MG63 (cell line): ENCODE results near the gene ZC3H6. TPM values are rescaled to one million over a fixed set of nuclear protein-coding genes. Genes with fewer than 3 reads are reported as not detected.

ENCODE experiments used
- DNase-seq: peaks from one replicate; pipeline ENCODE4 v3.0.0-alpha.2; 2020
- H3K27me3 ChIP-seq: fragments of 250-450 bp; sonication (Bioruptor Pico); 2 replicates; pipeline ENCODE4 v1.5.1; 2020; ENCODE audit warnings: mild to moderate bottlenecking, moderate library complexity
- H3K36me3 ChIP-seq: fragments of 250-450 bp; sonication (Bioruptor Pico); 2 replicates; pipeline ENCODE4 v1.5.1; 2020; ENCODE audit warnings: mild to moderate bottlenecking, moderate library complexity
- H3K4me3 ChIP-seq: fragments of 250-450 bp; sonication (Bioruptor Pico); 2 replicates; pipeline ENCODE4 v1.5.1; 2020; ENCODE audit warnings: mild to moderate bottlenecking, moderate library complexity
- H3K9me3 ChIP-seq: fragments of 250-450 bp; sonication (Bioruptor Pico); 2 replicates; pipeline ENCODE4 v1.5.1; 2020; ENCODE audit warnings: mild to moderate bottlenecking, moderate library complexity
- total RNA-seq: library from RNA; depleted of rRNA; stranded (reverse); fragments of >200 nt; shearing (Covaris generic); gene quantifications from 2 replicates; pipeline ENCODE4 v1.2.3, GENCODE V29; 2014; ENCODE audit warnings: low replicate concordance

Gene ZC3H6
- total RNA-seq, 1 experiment from 2014 or later, result 0.26 TPM

GRCh38 chr2:112304298-112304941 lies 29.0 kb downstream of the ZC3H6 start:
- no peaks in the 10 kb centered on the region for H3K9me3 ChIP-seq
- no peaks in the 10 kb centered on the region for H3K36me3 ChIP-seq
- no peaks in the 10 kb centered on the region for H3K27me3 ChIP-seq
- no peak overlapping the region for H3K4me3 ChIP-seq
- no peak for DNase-seq

DNA sequence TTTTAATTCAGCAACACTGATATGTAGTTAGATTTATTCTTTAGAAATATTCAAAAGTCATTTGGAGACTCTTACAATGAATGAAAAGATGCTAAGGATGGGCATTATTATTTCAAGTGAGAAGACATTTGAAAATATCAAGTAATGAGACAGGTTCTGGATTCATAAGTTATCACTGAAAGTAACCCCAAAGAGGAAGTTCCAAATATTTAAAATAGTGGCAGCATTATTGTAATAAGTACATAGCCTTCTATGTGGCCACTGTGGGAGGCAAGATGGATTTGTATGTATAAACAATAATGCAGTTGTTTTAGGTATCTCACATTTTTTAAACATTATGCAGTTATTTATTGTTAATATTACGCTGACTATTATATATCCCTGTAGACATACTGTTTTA lies 29.7 kb downstream of the ZC3H6 start:
- Histone ChIP-seq H3K4me3 (no peak overlapping the region), H3K9me3 (no peaks in the 10 kb centered on the region), H3K27me3 (no peaks in the 10 kb centered on the region), H3K36me3 (no peaks in the 10 kb centered on the region)
- DNase-seq, result no peak

DNA sequence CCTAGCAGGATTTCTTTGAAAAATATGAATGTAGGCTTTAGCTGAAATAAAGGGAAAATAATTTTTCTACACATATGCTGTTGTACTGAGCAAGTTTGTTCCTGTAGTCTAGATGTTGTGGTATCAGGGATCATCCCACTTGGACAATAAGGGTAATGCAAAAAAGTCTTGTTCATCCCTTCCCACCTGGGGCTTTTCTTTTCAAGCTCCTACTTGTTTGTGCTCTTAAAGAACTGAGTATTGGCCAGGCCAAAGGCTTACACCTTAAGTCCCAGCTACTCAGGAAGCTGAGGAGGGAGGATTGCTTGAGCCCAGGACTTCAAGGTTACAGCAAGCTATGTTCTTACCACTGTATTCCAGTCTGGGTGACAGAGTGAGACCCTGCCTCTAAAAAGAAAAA lies 35.5 kb downstream of the ZC3H6 start:
- DNase-seq, result no peak
- no peaks in the 10 kb centered on the region for H3K36me3 ChIP-seq
- H3K4me3 ChIP-seq, result no peak overlapping the region
- no peaks in the 10 kb centered on the region for H3K9me3 ChIP-seq
- H3K27me3 ChIP-seq, result no peaks in the 10 kb centered on the region

- no peaks in the 10 kb centered on the region for H3K27me3 ChIP-seq
- no peak overlapping the region for H3K4me3 ChIP-seq
- DNase-seq, result no peak
- no peaks in the 10 kb centered on the region for H3K36me3 ChIP-seq
- H3K9me3 ChIP-seq, result no peaks in the 10 kb centered on the region
Observed at GRCh38 chr2:112311932-112312331, 36.5 kb downstream of the ZC3H6 start.

DNA sequence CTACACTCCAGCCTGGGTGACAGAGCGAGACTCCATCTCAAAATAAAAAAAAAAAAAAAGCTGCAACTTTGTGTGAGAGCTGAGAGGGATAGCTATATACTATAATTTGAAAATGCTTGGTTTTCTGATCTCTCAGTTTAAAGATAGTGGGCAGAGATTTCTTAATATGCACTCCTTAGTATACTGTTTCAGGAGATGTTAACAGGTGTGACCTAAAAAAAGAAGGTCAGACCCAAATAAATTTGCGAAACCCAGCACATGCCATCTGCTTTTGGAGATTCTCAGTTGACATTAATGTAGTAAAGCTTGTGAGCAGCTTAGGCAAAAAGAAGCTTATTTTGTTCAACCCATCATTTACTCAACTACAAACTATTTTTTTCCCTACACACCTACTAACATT lies 37.4 kb downstream of the ZC3H6 start:
- Histone ChIP-seq H3K9me3 (no peaks in the 10 kb centered on the region), H3K4me3 (no peak overlapping the region), H3K27me3 (no peaks in the 10 kb centered on the region), H3K36me3 (no peaks in the 10 kb centered on the region)
- no peak for DNase-seq

GRCh38 chr2:112314856-112315255 lies 39.5 kb downstream of the ZC3H6 start:
- Histone ChIP-seq H3K27me3 (no peaks in the 10 kb centered on the region), H3K9me3 (no peaks in the 10 kb centered on the region), H3K36me3 (no peaks in the 10 kb centered on the region), H3K4me3 (no peak overlapping the region)
- DNase-seq, result no peak

DNA sequence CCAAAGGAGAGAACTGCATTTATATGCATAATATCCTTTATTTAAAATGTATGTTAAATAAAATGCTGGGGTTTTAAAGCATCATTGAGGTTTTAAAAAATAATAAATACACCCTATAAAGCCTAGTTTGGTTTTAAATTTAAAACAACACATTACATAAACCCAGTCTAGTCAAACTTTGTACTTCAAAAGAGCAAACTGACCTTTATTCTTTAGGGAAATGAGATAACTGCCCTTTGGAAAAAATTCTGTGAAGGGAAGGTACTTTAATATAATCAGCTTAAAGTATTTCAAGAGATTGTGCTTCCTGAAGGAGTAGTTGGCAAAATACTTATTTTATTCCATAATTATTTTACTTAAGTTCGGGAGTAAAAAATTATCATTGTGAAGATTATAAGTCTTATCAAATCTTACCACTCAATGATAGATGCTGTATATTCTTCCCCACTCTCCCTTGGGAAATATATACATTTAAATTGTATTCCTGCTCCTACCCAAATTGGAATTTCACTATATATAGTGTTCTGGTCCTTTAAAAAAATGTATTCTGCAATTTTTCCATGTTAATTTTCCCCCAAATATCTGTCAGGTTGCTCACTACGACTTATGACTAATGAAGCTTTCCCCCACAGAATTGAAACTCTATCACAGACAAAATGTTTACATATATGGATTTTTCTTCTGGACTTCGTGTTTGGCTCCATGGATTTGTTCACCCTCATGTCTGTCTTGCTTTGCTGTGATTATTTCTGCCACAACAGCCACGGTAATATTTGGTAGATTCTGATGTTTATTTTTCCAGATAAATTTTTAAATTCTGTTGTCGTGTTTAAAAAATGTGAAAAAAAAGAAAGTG lies 42.1 kb downstream of the ZC3H6 start:
- Histone ChIP-seq H3K27me3 (no peaks in the 10 kb centered on the region), H3K9me3 (no peaks in the 10 kb centered on the region), H3K4me3 (no peak overlapping the region), H3K36me3 (no peaks in the 10 kb centered on the region)
- no peak for DNase-seq

- DNase-seq, result no peak
- Histone ChIP-seq H3K36me3 (no peaks in the 10 kb centered on the region), H3K9me3 (no peaks in the 10 kb centered on the region), H3K4me3 (no peak overlapping the region), H3K27me3 (no peaks in the 10 kb centered on the region)
Observed at GRCh38 chr2:112318515-112318914, 43.1 kb downstream of the ZC3H6 start.

DNA sequence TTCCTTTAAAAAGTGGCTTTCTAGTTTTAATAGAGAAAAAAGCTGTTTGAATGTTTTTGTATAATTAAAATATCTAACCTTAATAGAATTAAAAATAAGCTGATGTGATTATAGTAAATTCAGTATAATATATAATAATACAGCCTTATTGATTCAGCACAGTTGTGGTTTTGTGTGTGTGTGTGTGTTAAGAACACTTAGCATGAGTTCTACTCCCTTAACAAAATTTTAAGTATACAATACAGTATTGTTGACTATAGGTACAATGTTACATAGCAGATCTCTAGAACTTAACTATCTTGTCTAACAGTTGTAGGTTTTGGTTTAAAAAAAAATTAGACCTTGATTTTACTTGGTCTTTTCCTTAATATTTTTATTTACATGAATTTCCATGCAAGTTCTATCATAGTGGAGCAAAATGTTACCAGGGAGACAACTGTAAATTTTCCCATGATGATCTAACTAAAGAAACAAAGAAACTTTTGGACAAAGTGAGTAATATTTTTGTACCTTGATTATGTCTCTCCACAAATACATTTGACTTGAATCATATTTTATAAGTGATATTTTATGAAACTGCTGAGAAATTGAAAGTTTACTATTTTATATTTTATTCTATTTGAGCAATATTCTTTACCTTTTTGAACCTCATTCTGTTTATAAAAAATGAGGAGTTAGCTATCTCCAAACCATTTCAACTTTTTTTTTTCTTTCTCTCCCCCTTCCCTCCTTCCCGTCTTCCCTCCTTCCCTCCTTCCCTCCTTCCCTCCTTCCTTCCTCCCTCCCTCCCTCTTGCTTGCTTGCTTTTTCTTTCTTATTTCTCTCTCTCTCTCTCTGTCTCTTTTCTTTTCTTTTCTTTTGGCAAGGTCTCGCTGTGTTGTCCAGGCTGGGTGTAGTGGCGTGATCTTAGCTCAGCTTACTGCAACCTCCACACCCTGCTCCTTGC lies 46.3 kb downstream of the ZC3H6 start:
- H3K9me3 ChIP-seq, result no peaks in the 10 kb centered on the region
- no peak for DNase-seq
- H3K4me3 ChIP-seq, result no peak overlapping the region
- no peaks in the 10 kb centered on the region for H3K27me3 ChIP-seq
- H3K36me3 ChIP-seq, result no peaks in the 10 kb centered on the region

DNA sequence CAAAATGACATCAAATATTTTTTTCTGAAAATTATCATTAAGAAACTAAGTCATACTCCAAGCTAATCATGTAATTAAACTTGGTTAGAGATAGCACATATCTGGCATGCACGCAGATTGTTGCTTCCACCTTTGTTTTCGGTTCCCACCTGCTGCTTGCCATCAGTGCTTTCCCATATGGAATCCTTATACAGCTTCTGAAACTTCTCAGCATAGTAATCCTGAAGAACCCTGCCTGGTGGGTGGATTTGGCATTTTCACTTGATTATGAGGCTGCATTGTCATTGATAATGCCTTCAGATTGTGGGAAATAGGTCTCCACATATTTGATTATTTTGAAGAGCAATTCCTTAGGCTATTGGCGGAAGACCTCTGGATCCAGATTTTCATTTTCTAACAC lies 47.5 kb downstream of the ZC3H6 start:
- no peak for DNase-seq
- no peak overlapping the region for H3K4me3 ChIP-seq
- no peaks in the 10 kb centered on the region for H3K36me3 ChIP-seq
- H3K27me3 ChIP-seq, result no peaks in the 10 kb centered on the region
- H3K9me3 ChIP-seq, result no peaks in the 10 kb centered on the region

- Histone ChIP-seq H3K9me3 (no peaks in the 10 kb centered on the region), H3K27me3 (no peaks in the 10 kb centered on the region), H3K4me3 (no peak overlapping the region), H3K36me3 (no peaks in the 10 kb centered on the region)
- DNase-seq, result no peak
Observed at GRCh38 chr2:112332123-112332696, 56.8 kb downstream of the ZC3H6 start.

- DNase-seq, result no peak
- no peaks in the 10 kb centered on the region for H3K36me3 ChIP-seq
Observed at GRCh38 chr2:112335600-112335999, 60.2 kb downstream of the ZC3H6 start.

GRCh38 chr2:112339986-112340385 lies 64.6 kb downstream of the ZC3H6 start:
- H3K4me3 ChIP-seq, result no peak overlapping the region
- no peaks in the 10 kb centered on the region for H3K36me3 ChIP-seq
- H3K27me3 ChIP-seq, result no peaks in the 10 kb centered on the region; the same call in 1 of the 2 replicates
- no peak for DNase-seq
- no peaks in the 10 kb centered on the region for H3K9me3 ChIP-seq

More at GRCh38 chr2:112335600-112335999, 60.2 kb downstream of the ZC3H6 start:
- H3K4me3 ChIP-seq, result no peak overlapping the region
- no peaks in the 10 kb centered on the region; the same call in 1 of the 2 replicates for H3K27me3 ChIP-seq
- no peaks in the 10 kb centered on the region for H3K9me3 ChIP-seq

GRCh38 chr2:112340475-112341267 lies 65.3 kb downstream of the ZC3H6 start:
- H3K4me3 ChIP-seq, result no peak overlapping the region
- H3K27me3 ChIP-seq, result no peaks in the 10 kb centered on the region; the same call in 1 of the 2 replicates
- H3K36me3 ChIP-seq, result no peaks in the 10 kb centered on the region
- no peaks in the 10 kb centered on the region for H3K9me3 ChIP-seq
- no peak for DNase-seq

DNA sequence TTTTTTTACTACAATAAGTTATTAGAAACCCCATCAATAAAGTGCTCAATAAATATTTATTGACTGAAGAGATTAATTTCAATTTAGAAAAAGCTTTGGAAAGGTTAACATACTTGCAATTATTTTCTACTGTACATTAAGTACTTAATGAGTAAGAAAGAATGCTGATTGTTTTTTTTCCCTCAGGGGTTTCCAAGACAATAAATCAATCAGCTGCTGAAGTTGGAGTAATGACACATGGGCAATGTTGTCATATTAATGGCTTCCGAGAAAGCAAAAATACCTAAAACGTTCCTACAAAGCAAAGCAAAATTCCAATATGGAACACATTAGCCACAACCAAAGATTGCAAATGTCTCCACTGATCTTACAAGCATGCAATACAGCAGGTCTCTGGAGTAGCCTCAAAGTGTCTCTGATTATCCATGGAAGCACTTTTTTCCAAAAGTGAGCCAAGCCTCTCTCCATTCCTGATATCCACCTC lies 66.7 kb downstream of the ZC3H6 start:
- Histone ChIP-seq H3K36me3 (no peaks in the 10 kb centered on the region), H3K27me3 (no peaks in the 10 kb centered on the region; the same call in 1 of the 2 replicates), H3K9me3 (no peaks in the 10 kb centered on the region), H3K4me3 (no peak overlapping the region)
- no peak for DNase-seq
